Measurements from ENCODE around the gene BDP1.

GRCh38 chr5:71457106-71457505 is 1.7 kb downstream of the BDP1 start:
- TF ChIP-seq ZBTB33 (IDR thresholded peaks at IDR 0.05; ENCODE audit: extremely low read depth, insufficient replicate concordance, low read length), result no peak
- no peak for TF ChIP-seq POLR2A (IDR thresholded peaks at IDR 0.05; ENCODE audit: borderline replicate concordance, extremely low read depth, insufficient read depth, insufficient read length)
- no peak for TF ChIP-seq CTCF (IDR thresholded peaks at IDR 0.05 in 2 of 3, conservative IDR thresholded peaks at IDR 0.05 in 1 of 3; ENCODE audit: borderline replicate concordance in 1 of 3, insufficient read depth in 1 of 3, low read depth in 2 of 3, low read length in 2 of 3)
- TF ChIP-seq EZH2 (IDR thresholded peaks at IDR 0.05), result no peak
- no peak for TF ChIP-seq EGR1 (IDR thresholded peaks at IDR 0.05; ENCODE audit: low read depth)
- no peak for TF ChIP-seq REST (IDR thresholded peaks at IDR 0.05; ENCODE audit: low read depth)
- TF ChIP-seq POLR2AphosphoS5 (IDR thresholded peaks at IDR 0.05; ENCODE audit: low read depth, low read length), result no peak
- TF ChIP-seq RAD21 (IDR thresholded peaks at IDR 0.05; ENCODE audit: low read depth), result no peak
- no peak for TF ChIP-seq SP1 (IDR thresholded peaks at IDR 0.05; ENCODE audit: low read depth)
- no peak for TF ChIP-seq ELF1 (IDR thresholded peaks at IDR 0.05; ENCODE audit: borderline replicate concordance, low read depth)
- no peak for TF ChIP-seq ATF3 (IDR thresholded peaks at IDR 0.05)
